HG02678 (cell line): Measurements from ENCODE around the gene RPTN.

ENCODE experiments used
- ATAC-seq: cut with Tn5 transposase; IDR thresholded peaks from one replicate; pipeline ENCODE4 v1.9.1; 2021; ENCODE audit warnings: mild to moderate bottlenecking, moderate library complexity; ENCODE audit not compliant: unreplicated experiment

RPTN gene, protein sequence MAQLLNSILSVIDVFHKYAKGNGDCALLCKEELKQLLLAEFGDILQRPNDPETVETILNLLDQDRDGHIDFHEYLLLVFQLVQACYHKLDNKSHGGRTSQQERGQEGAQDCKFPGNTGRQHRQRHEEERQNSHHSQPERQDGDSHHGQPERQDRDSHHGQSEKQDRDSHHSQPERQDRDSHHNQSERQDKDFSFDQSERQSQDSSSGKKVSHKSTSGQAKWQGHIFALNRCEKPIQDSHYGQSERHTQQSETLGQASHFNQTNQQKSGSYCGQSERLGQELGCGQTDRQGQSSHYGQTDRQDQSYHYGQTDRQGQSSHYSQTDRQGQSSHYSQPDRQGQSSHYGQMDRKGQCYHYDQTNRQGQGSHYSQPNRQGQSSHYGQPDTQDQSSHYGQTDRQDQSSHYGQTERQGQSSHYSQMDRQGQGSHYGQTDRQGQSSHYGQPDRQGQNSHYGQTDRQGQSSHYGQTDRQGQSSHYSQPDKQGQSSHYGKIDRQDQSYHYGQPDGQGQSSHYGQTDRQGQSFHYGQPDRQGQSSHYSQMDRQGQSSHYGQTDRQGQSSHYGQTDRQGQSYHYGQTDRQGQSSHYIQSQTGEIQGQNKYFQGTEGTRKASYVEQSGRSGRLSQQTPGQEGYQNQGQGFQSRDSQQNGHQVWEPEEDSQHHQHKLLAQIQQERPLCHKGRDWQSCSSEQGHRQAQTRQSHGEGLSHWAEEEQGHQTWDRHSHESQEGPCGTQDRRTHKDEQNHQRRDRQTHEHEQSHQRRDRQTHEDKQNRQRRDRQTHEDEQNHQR

DNA sequence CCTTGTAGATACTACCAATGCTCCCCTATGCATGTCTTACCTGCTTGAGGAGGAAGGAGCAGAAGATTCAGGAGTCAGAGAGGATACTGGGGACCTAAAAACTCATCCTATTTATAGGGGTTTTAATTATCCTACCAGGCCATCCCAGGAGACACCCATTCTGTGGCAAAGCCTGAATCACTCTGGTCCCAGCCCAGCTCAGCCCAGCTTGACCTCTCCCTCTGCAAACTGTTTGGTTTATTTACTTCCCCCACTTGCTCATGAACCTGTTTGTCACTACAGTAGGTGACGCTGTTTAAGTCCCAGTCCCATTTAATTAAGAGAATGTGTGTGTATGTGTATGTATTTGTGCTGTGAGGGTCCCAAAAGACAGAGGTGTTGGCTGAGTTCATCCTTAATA lies at the start of gene RPTN:
Gene RPTN (minus strand): TSS at position 85 of the 400 bp plus-strand sequence. CDS start 1,339 bp downstream, outside the sequence.
- ATAC-seq = no peak

DNA sequence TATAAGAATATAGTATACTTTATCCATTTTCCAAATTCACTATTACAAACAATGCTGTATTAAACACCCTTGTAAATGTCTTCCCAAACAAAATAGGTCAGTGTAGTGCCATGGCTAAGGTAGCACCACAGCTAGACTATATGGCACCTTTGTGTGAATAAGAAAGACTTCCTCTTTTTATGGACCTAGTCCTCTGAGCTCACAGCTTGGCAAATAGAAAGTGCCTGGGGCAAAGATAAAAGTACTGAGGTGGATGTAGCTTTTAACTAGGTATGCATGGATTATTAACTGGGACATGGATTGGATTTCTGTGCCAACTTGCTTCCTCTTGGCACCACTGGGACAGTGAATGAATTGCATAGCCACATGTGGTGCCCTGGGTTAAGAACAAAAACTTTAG lies 40.0 kb upstream of the RPTN start:
- no peak for ATAC-seq

DNA sequence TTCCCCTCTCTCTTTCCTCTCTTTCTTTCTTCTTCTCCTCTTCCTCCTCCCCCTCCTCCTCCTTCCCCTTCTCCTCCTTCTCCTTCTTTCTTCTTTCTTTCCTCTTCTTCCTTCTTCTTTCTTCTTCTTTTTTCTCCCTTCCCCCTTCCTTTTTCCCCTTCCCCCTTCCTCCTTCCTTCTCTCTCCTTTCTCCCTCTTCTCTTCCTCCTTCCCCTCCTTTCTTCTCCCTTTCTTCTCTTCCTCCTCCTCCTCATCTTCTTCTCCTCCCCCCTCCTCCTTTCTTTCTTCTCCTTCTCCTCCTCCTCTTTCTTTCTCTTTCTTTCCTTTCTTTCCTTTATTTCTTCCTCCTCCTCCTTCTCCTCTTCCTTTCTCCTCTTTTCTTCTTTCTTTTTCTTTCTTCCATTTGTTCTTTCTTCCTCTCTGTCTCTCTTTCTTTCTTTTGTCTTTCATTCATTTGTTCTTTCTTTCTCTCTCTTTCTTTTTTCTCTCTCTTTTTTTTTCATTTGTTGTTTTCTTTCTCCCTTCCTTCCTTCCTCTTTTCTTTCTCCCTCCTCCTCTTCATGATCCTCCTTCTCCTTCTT lies 38.4 kb upstream of the RPTN start:
- no peak for ATAC-seq

DNA sequence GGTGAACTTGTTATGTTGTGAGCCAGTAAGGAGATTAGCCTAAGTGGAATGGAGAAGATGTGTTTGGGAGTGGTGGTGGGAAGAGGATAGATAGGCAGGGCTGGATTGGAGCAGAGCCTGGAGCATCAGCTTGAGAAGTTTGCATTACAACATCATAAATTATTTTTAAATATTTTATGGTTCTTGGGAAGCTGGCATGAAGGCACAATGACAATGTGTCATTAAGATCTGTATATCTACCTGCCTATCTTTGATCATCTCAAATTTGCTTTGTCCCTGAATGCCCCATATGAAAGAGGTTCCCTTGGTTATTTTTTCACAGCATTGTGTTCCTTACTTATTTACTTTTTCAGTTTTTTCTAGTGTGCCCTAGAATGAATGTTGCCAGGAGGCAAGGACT lies 32.7 kb upstream of the RPTN start:
- no peak for ATAC-seq

DNA sequence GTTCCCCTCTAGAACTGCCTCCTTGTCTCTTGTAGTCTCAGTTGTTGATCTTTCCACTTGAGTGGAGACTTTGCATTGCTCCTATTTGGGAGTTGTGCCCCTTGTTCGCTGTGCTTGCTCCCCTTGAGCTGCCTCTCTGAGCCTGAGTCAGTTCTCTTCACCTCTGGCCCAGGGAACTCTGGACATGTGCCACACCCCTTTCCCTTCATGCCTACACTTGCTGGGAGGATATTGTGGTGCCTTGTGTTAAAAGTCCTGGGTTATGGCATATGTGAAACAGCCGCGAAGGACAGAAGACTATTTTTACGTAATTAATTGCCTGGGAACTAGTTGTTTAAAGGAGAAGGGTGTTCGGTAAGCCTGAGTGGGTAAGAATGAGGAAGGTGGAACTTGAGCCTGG lies 32.2 kb upstream of the RPTN start:
- ATAC-seq = no peak

DNA sequence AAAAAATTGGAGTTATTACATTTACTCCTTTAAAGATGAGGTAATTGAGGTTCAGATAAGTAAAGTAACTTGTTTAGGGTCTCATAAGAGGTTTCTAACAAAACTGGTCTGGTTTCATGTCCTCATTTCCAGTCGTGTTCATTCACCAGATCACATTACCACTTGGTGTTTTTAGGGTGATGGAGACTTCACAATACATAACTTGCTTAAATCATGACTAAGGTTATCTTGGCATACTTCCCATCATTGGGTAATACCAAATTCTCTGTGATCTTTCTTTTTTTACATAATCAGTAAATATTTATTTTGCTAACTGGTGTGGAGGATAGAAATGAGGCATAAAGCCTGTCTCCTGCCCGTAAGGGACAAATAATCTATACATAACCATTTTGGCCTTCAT lies 31.6 kb upstream of the RPTN start:
- ATAC-seq = no peak

DNA sequence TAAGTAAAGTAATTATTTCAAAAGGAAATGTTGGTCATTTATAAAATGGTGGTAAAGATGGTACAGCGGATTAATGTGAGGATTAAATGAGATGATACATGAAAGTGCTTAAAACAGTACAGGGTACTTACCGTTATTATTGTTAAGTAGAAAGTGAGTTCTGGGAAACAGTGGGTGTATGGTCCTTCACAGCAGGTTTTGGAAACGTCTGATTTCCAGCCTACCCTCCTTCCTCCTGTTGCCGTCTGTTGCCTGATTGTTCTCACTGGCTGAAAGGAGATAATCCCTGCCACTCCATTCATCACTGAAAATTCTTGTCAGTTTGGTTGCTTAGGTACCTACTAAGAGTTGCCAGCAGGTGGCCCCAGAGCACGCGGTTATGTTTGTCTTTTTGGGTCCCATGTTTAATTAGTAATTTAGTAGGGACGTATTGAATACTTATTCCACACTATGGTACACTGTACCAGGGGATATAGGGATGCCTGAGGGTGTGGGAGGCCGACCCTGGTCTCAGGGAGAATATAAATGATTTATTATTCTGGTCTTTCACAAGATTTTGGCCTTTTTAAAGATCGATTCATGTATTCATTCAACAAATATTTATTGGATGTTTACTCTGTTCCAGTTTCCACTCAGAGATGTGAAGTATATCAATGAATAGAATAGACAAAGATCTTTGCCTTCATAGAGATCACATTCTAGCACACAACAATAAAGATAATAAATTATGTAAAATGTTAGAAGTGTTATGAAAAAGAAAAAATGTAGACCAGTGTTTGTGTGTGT lies 30.8 kb upstream of the RPTN start:
- peak; percentile 58 for ATAC-seq

DNA sequence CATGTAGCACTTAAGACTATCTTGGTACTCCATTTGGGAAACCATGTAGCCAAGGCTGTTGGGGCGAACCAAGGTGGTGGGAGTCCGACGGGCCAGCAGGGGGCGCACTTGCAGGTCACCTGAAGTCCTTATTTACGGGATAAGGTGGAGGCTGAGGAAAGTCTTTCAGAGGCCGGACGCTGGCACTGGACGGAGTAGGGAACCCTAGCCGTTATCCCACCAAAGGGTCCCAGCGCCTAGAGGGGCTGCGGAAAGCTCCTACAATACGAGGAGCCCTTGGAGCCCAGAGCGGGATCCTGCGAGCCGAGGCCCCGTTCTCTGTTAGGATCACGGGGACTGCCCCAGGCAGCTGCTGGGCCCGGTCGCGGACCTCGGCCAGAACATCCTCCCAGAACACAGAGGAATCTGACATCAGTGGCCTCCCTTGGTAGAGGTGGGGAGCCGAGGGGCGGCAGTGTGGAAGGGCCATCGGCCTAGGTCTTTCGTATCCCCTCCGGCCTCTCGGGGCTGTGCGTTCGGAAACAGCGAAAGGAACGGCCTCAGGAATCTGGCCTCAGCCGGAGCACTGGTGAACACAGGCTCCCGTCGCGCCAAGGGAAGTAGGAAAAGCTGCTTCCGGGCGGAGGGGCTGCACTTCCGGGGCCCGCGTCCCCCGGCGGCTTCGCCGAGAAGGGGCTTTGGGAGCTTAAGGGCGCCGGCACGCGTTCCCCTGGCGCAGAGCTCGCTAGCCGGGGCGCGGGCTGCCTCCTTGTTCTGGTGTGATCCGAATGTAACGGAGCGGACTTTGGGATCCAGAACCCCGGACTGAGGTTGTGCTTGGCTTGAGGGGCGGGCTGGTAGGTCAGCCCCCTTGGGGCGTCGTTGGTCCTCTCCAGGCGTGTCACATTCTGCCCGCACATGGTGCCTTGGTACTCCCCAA lies 29.9 kb upstream of the RPTN start:
- ATAC-seq = peak; percentile 42

DNA sequence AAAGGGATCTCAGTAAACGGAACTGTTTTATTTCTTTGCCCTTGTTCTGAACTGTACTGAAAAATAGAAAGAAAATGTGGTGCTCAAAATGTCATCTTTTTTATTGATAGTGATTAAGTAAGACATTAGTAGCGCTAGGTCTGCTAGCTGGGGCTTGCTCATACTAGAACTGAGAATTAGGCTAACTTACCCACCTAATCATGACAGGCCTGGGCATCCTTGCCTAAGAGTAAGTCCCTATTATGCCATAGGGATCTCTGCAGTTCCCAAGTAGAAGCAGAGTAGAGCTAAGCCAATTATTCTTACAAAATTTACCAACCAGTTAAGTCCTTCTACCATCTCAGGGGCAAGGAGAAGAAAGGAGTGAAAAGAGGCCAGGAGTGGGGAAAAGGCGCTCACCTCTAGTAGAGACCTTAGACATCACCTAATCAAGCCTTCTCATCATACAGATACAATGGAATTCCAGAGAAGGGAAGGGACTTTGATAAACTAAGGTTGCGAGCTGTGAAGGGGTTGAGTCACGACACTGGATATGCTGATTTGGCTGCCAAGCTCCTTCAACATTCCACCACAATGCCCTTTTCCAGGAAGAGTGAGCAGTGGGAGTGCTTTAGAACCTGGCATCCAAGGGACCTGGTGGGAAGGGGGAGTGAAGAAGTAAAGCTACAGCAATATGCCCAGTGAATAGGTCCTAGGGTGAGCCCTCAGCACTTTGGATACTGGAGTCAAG lies 27.7 kb upstream of the RPTN start:
- no peak for ATAC-seq

DNA sequence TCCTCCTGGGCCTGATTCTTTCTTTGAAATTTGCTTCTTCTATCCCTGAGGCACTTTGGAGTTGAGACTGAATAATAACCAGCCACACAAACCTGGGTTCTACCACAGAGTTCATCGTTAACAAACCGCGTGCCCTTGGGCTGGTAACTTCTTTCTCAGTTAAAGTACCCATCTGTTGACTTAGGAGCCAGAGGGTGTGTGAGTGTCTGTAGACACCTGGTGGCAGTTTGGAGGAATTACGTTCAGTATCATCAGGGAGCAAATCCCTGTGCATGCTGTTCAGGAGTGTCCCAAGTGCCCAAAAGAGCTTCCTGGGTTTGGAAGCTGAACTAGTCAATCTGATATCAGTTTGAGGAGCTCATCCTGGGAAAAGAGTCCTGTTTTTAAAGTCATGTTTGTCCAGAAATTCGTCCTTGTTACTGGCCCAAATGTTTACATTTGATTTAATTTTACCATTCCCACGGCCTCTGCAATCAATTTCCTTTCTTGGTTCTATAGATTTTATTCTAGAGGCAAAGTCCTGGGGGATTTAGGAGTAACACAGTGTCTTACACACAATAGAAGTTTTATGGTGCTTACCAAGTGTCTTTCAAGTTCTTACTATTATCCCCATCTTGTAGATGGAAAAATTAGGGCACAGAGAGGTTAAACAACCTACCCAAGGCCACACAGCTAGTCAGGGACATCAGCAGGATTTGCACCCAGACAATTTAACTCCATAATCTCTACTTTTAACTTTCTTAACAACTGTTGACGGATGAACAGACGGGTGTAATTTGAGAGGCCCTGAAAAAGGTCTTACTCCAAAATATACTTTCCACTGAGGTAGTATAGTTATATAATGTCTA lies 26.7 kb upstream of the RPTN start:
- peak; percentile 61 for ATAC-seq

DNA sequence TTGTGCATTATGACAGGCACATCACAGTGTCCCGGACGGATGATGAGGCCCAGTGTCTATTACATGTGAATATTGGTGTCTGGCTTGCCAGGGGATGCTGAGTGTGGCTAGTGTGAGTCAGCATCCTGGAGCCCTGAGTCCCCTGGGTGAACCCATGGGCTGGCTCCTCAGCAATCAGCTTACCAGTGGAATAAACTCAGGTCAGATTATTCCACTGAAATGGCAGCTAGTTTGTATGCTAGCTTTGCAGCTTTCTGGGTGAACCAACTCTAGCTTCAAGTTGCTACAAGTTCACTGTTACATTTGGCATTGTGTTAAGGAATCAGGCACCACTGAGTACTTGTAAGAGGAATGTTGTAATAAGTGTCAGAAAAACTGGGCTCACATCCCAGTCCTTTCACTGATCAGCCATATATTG lies 23.9 kb upstream of the RPTN start:
- no peak for ATAC-seq

DNA sequence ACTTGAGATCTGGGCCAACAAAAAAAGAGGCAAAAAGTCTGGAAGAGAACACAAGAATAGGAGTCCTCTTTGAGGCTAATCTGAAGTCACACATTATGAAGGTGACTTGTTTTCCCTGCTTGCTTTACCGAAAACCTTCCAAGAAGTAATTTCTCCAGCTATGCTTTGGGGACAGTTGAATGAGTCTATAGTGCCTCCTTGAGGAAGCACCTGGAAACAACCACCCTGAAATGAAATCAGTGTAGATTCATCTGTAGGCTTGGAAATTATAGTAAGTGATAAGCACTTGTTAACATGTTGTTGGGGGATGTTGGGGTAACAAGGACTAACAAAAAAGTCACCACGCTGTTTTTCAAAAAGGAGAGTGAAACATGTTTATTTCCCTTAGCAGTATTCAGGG lies 23.4 kb upstream of the RPTN start:
- no peak for ATAC-seq

DNA sequence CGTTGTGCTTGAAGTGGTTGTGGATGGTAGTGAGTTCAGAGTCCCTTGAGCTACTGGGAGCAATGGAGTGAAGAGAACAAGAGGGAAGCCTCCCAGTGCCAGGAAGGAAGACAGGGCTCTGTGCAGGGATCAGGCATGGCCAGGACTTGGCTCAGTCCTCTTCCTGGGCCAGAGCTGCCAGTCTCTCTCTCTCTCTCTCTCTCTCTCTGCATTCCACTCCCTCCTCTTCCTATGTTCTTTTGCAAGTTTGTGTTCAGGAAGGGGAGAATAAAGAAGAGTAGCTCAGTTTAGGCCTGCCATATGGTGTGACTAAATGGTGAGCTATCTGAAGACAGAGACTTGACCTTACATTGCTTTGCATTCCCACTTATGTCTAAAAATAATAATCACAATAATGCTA lies 20.5 kb upstream of the RPTN start:
- no peak for ATAC-seq

DNA sequence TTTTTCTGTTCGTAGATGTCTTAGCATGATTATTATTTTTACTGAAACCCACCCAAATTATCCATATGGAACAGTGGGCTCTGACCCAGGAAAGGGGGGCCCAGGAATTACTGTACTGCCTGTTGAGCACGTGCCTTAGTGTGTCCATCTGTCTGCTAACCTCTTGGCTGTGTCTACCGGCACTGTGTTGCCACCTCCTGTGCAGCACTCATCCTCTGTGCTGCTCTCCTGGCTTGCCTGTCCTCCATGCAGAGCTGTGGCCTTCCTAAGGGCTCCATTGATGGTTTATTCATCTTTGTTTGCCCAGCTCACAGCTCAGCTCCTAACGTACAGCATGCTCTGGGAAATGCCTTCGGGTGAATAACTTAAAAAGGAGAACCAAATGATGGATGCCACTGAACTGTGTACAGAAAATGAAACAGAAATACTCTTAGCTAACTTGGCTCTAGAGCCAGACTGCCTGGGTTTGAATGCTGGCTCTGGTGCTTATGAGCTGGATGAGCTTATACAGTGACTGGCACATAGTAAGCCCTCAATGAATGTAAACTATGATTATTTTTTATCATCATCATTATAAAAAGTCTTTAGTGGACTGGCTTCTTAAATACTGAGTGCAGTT lies 11.4 kb upstream of the RPTN start:
- ATAC-seq = no peak

DNA sequence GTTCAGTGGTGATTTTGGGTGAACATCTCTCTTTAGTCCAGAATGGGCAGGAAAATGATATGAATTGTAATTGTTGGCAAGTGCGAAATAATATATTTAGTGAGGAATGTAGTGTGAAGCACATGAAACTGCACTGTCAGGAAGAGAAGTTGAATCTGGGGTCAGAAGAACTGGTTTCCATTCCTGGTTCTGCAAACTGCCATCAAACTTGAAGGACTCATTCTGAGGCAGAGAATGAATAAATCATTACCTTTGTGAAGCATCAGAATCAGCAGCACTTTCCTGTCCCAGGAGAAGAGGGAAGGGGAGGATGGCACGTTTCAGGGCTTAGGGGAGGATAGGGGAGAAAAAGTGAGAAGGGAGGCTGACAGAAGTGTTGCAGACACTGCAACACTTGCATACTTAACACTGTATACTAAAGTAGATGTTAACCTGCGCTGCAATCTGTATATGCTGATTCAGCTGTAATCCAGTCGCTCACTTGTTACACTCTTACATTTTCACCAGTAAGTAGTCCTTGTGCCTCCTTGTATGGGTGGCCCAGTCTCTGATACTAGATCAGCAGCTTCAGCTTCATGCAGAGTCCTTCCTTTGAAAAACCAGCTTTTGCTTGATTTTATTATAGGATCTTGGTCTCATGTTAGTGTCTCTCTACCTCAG lies 10.5 kb upstream of the RPTN start:
- ATAC-seq = no peak

DNA sequence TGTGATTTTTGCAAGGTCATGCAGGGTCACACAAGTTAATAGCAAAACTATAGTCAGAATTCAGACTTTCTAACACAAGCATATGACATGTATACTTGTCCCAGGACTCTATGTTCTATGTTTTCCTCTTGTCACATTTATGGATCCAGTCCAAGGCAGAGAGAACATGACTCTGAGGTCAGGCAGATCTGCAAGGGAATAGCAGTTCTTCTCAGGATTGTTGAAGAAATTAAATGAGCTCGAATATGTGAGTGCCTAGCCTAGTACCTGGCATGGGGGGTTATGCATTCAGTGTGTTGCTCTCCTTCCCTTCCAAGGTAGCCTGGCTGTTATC lies 9.5 kb upstream of the RPTN start:
- no peak for ATAC-seq

DNA sequence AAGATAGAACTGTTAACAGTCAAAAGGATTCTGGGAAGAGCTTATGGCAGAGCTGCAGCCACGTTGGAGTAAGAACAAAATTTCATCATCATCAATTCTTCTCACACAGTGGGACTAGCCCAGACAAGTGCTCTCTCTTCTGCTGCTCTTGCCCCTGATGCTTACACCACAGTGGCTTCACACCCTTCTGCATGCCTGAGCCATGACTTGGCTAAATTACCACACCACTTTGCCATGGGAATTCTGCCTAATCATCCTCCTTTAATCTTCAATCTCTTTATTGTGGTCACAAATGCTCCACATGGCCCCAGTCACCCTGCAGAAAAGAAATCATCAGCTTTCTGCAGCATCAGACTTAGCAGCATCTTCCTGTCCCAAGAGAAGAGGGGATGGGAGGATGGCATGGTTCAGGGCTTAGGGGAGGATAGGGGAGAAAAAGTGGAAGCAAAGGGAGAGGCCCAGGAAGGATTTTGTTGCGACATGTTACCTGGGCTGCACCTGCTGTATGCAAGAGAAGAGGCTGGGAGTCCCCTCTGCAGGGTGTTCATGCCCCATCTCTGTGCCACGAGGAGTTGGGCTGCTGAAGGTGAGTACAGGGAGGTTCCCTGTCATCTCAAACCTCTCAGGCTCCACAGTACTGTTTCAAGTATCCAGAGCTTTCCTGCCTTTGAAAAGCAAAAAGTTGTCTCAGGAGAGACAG lies 9.0 kb upstream of the RPTN start:
- ATAC-seq = no peak
